ENCODE results near the gene CTBP2.

CTBP2 gene

GRCh38 chr10:125034675-125035074, 125.7 kb downstream of the CTBP2 start:
- DNase-seq = no peak

DNA sequence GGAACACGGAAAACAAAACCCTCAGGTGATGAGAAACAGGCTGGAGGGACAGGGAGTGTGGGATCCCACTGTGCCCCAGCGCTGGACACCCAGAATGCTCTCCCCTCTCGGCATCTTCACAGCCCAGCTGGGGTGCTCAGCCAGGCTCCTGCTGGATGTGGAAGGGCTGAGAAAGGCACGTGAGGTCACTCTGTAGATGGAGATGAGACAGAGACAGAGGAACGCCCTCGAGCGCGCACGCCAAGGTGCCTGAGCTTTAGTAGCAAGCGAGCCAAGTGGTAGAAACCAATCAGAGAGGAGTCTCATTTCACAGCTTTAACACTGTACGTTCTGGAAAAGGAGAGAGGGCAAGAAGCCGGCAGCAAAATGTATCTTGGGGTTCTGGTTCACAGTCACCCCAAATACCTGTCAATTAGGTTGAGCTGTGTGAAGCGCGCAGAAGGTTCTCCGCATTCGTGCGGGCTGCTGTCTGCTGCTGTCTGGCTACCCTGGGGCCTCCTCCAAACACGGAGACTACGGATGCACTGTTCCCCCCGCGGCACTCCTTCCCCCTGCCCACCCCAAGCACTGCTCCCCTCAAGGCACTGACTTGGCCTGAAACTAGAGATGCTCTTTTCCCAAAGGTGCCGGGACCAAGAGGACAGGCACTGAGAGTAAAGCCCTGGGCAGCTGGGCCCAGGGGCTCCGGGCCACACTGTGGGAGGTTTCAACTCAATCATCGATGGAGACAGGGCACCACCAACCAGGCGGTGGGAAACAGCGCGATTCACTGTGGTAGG, 127.0 kb downstream of the CTBP2 start:
- no peak for DNase-seq

- no peak for DNase-seq
Measured at GRCh38 chr10:125032474-125033020, 127.8 kb downstream of the CTBP2 start.

DNA sequence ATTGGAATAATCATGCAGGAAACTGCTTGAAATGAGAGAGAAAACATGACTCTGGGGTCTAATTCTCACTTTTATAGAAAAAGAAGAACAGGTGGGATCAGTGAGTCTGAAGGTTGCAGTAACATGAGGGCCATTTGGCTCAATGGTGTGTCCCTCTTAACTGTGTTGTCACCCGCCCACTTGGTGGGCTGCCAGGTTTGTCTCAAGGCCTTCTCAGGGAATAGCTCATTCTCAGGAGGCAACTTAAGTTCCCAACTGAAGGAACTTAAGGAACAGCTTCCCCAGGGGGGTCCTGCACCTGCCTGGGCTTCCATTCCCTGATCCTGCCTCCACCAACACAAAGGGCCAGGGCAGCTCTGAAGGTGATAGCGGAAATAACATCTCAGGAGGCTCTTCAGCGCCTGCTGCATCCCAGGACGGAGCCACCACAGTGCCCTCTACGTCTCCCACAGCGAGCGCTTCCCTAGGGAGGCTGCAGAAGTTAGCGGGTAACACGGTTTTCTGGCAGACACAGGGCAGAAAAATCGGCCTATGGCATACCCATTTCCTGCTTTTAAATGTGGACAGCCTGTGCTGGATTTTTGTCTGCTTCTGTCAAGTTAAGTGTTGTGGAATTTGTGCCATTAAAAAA, 129.7 kb downstream of the CTBP2 start:
- DNase-seq = no peak

- DNase-seq = no peak
Measured at GRCh38 chr10:125029584-125030242, 130.7 kb downstream of the CTBP2 start.

GRCh38 chr10:125027871-125028869, 132.2 kb downstream of the CTBP2 start:
- no peak for DNase-seq

DNA sequence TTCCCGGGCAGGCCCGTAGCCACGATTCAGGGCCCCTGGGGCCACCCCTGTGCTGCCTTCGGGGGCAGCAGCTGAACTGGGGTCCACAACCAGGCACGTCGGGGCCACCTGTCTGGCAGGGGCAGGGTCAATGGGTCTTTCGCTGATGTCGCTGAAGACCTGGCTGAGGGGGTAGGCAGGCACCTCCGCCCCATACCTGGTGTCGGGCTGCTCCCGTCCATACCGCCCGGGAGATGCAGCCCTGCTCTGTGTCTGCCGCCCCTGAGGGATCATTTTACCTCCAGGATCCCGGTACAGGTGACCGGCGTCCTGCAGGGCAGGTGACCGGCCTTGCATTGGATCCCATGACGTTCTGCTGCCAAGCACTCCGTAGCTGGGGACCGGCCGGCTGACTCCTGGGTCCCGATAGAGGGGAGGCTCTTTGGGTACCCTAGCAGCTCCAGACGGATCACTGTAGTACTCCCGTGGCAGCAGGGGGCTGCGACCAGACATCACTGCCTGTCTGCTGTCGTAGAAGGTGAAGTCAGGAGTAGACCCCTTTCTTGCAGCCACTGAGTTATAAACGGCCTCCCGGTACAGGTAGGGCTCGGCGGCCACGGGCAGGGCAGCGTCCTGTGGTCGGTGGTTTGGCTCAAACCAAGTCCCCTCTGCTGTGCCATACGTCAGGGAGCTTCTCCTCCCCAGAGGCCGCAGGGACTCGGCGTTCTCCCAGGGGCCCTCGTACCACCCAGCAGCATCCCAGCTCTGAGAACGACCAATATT, 133.2 kb downstream of the CTBP2 start:
- no peak for DNase-seq

- DNase-seq = no peak
Measured at GRCh38 chr10:125026036-125026931, 134.1 kb downstream of the CTBP2 start.

GRCh38 chr10:125025341-125025740, 135.0 kb downstream of the CTBP2 start:
- DNase-seq = no peak

GRCh38 chr10:125024497-125025234, 135.7 kb downstream of the CTBP2 start:
- no peak for DNase-seq

DNA sequence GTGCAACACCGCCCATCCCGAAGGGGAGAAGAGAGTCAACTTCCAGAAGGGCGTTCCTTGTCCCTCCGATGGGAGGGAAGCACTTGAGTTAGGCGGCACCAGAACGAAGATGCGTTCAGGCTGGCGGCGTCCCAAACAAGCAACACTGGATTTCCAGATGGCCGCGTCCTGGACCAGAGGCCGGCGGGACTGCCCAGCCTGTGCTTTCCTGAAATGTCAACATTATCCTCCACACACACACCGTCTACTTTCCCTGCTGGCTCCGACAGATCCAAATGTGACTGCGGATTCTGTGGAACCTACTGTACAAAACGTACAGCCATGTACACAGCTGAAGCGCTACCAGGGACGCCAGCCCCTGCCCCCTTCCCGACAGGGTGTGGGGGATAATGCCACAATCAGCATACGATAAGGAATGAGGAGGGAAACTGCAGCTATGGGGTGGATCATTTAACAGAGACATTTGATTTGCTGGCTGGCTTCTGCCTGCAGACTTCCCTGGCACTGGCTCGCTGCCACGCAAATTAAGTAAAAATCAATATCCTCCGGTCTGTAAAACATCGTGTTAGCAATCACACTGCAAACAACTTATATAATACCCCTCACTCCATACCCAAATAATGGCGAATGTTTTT, 136.4 kb downstream of the CTBP2 start:
- no peak for DNase-seq

- no peak for DNase-seq
Measured at GRCh38 chr10:125023255-125023654, 137.1 kb downstream of the CTBP2 start.

DNA sequence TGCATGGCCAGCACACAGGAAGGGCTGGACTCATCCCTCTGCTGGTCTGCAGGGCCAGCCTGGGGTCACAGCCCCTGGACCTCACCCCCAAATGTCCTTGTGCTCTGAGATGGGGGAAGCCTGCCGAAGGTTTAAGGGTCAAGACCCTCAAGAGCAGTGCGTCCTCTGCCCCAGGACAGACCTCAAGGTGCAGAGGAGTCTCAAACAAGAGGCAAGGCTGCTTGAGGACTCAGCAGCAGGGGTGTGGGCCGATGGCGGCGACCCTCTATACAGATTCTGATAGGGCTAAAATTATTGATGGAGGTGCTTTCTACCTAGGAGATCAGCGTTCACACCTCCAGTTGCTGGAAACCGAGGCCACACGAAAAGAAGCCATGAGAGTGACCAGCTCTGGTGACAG, 137.7 kb downstream of the CTBP2 start:
- no peak for DNase-seq

GRCh38 chr10:125021686-125022344, 138.5 kb downstream of the CTBP2 start:
- DNase-seq = no peak

DNA sequence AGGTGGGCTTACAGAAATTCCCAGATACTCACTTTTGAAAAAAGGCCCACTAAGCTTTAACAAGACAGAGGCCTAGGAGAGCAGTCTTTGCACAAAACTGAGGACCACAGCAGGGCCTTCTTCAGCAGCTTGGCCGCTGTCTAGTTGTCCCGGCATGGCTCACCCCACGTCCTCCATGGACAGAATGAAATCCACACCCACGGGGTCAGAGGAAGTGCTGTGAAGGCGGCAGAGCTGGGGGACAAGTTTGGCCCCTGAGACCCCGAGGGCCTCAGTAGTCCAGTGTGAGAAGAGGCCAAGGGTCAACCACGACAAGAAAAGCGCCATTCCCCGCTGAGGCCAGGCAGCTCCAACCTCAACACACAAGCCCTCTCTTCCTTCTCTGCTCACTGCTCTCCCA, 139.5 kb downstream of the CTBP2 start:
- DNase-seq = no peak

- DNase-seq = no peak
Measured at GRCh38 chr10:125020386-125020785, 140.0 kb downstream of the CTBP2 start.

- DNase-seq = no peak
Measured at GRCh38 chr10:125018576-125019143, 141.7 kb downstream of the CTBP2 start.

DNA sequence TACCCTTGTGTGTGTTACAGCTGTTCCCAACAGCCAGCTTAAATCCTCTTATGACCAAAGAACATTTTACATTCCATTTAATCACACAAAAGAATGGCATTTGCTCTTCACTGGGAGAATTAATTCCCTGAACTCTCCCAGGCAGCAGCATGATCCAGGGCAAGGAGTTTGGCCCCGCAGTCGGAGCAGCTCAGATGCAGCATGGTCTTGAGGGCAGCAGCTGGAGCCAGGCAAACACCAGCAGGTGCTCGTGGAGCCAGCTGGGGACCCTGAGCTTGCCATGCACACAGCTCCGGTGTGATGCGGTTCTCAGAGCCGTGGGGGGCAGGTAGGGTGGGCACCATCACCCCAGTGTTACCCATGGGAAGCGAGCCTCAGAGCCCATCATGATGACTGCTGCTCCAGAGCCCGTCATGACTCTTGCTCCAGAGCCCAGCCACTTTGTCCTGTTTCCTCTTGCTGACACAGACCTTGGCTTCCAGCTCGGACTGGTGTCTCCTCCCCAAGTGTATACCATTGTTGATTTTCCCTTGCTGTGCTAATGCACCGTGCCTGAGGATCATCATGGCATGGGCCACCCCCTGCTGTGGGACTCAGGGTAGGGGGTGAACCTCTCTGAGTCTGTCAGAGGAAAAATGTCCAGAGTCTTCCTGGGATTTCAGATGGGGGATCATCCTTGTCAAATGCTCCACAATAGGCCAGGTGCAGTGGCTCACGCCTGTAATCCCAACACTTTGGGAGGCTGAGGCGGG, 142.6 kb downstream of the CTBP2 start:
- no peak for DNase-seq

Data from T-helper 9 cell (primary cell).